HL-60/S4 (cell line): ENCODE measurements around the gene PCP2.

Experiments
- in situ Hi-C: fragments of 300-500 bp; cut with MboI; formaldehyde crosslinking; loops from 2 replicates; pipeline ENCODE4 v1.14.3; 2022; ENCODE audit warnings: low sequenced_read_pairs

The PCP2 gene

GRCh38 chr19:7633698-7634097, at the start of gene PCP2:
Gene PCP2, minus strand, starts transcription at chr19:7633719. Its CDS starts 262 bp downstream, at chr19:7633457.
- in situ Hi-C loops = no loop called here

GRCh38 chr19:7682175-7682855, 48.8 kb upstream of the PCP2 start:
- in situ Hi-C loops = loop anchor here (10.0 kb wide), 2 partner anchors 108 to 112 kb away; no protein-coding TSS in a partner anchor

GRCh38 chr19:7681340-7682174, 48.0 kb upstream of the PCP2 start:
- in situ Hi-C loops = loop anchor here (10.0 kb wide), 2 partner anchors 107 to 113 kb away; no protein-coding TSS in a partner anchor

- in situ Hi-C loops = loop anchor here (10.0 kb wide), 2 partner anchors 106 to 114 kb away; no protein-coding TSS in a partner anchor
These were observed 47.3 kb upstream of the PCP2 start, which contains the start of gene TRAPPC5 for GRCh38 chr19:7680606-7681339. Gene TRAPPC5, plus strand, starts transcription at chr19:7680833. Its CDS starts 1,421 bp downstream, at chr19:7682254.

- in situ Hi-C loops = loop anchor here (10.0 kb wide), 2 partner anchors 105 to 115 kb away; no protein-coding TSS in a partner anchor
These were observed 46.5 kb upstream of the PCP2 start for GRCh38 chr19:7679771-7680605.

- in situ Hi-C loops = no loop called here
These were observed 45.6 kb upstream of the PCP2 start for GRCh38 chr19:7678971-7679751.

- in situ Hi-C loops = no loop called here
These were observed 44.3 kb upstream of the PCP2 start for GRCh38 chr19:7677669-7678311.

- in situ Hi-C loops = no loop called here
These were observed 43.3 kb upstream of the PCP2 start, which contains the start of gene MCEMP1 for GRCh38 chr19:7676854-7677253. Gene MCEMP1, plus strand, starts transcription at chr19:7677090. Its CDS starts 31 bp downstream, at chr19:7677121.

GRCh38 chr19:7676376-7676775, 42.9 kb upstream of the PCP2 start:
- in situ Hi-C loops = no loop called here

GRCh38 chr19:7674010-7675005, 40.8 kb upstream of the PCP2 start:
- in situ Hi-C loops = no loop called here

- in situ Hi-C loops = no loop called here
These were observed 39.0 kb upstream of the PCP2 start for GRCh38 chr19:7672522-7672921.

GRCh38 chr19:7670790-7671189, 37.3 kb upstream of the PCP2 start:
- in situ Hi-C loops = no loop called here

- in situ Hi-C loops = no loop called here
These were observed 36.7 kb upstream of the PCP2 start for GRCh38 chr19:7670150-7670783.

GRCh38 chr19:7669641-7670040, 36.1 kb upstream of the PCP2 start:
- in situ Hi-C loops = no loop called here

- in situ Hi-C loops = no loop called here
These were observed 35.3 kb upstream of the PCP2 start, which contains the start of gene RETN for GRCh38 chr19:7668842-7669241. Gene RETN, plus strand, starts transcription at chr19:7669049. Its CDS starts 278 bp downstream, at chr19:7669327.

GRCh38 chr19:7665076-7665475, 31.6 kb upstream of the PCP2 start:
- in situ Hi-C loops = no loop called here

GRCh38 chr19:7663706-7664105, 30.2 kb upstream of the PCP2 start:
- in situ Hi-C loops = no loop called here
